Activated naive CD4-positive, alpha-beta T cell (primary cell): ENCODE results near the gene GBF1.

Experiments
- DNase-seq, 4 experiments: peaks; one replicate each; lab custom pipeline; 2025; lab: John Stamatoyannopoulos, UW

GBF1 gene

GRCh38 chr10:102424145-102424544 is 178.8 kb downstream of the GBF1 start:
- no peak for DNase-seq

GRCh38 chr10:102424916-102425315 is 179.6 kb downstream of the GBF1 start:
- DNase-seq = no peak

- no peak for DNase-seq
These were observed 180.1 kb downstream of the GBF1 start for GRCh38 chr10:102425444-102425843.

- DNase-seq = no peak
These were observed 181.5 kb downstream of the GBF1 start for GRCh38 chr10:102426803-102427287.

GRCh38 chr10:102429468-102429867 is 184.1 kb downstream of the GBF1 start:
- no peak for DNase-seq

GRCh38 chr10:102431452-102432124 is 186.3 kb downstream of the GBF1 start:
- DNase-seq = no peak
